ENCODE data around the gene HMCN1.

Gene HMCN1

DNA sequence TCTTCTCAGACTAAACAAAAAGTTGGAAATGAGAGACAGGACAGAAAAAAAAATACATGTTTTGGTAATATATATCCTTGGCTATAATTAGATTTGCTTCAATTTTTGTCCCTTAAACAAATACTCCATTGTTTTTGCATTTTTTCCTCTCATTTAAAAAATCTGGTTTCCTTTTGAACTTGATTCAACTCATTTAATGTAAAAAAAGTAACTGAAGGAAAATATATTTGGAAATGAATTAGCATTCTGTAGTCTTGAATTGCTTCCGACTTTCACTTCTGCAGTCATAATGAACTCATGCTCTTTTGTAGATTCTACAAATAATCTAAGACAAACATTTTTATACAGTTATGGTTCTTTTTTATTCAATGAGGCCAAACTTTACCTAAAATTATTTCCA lies 309.1 kb downstream of the HMCN1 start:
- Mint-ChIP-seq H3K9me3 (no peaks in the 10 kb centered on the region), H3K4me1 (ENCODE audit: low read depth in 2 of 2) (no peaks in the 10 kb centered on the region), H3K36me3 (ENCODE audit: insufficient read depth) (no peaks in the 10 kb centered on the region), H3K4me3 (no peak overlapping the region), H3K27me3 (no peaks in the 10 kb centered on the region), H3K27ac (no peak overlapping the region)
- DNase-seq (no peak), ATAC-seq (replicated peaks) (no peak)

DNA sequence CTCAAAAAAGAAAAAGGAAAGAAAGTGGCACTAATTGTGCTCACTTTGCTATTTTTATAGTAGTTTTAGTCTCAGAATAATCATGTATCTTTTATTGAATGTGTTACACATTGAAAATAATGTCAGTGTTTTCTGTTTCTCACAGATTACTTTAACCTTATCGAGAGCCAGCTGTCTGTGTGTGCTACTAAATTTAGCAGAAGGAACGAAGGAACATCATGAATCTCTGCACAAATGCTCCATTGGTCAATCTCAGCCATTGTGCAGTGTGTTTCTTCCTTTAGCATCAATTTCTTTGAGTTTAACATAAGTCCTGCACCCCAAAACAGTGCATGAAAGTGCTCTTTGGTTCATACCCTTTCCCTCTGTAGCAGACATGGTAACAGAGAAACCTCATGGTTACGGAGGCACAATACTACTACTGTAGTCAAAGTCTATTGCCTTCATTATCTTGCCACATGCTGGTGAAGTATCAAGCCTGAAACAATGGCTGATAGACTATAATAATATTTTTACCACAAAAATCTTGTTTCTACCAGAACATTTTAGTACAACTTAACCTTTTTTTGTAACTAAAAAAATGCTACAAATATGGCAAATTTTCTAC lies 310.0 kb downstream of the HMCN1 start:
- ATAC-seq (replicated peaks) (no peak), DNase-seq (no peak)
- Mint-ChIP-seq H3K36me3 (ENCODE audit: insufficient read depth) (no peaks in the 10 kb centered on the region), H3K4me1 (ENCODE audit: low read depth in 2 of 2) (no peaks in the 10 kb centered on the region), H3K4me3 (no peak overlapping the region), H3K27ac (no peak overlapping the region), H3K27me3 (no peaks in the 10 kb centered on the region), H3K9me3 (no peaks in the 10 kb centered on the region)

DNA sequence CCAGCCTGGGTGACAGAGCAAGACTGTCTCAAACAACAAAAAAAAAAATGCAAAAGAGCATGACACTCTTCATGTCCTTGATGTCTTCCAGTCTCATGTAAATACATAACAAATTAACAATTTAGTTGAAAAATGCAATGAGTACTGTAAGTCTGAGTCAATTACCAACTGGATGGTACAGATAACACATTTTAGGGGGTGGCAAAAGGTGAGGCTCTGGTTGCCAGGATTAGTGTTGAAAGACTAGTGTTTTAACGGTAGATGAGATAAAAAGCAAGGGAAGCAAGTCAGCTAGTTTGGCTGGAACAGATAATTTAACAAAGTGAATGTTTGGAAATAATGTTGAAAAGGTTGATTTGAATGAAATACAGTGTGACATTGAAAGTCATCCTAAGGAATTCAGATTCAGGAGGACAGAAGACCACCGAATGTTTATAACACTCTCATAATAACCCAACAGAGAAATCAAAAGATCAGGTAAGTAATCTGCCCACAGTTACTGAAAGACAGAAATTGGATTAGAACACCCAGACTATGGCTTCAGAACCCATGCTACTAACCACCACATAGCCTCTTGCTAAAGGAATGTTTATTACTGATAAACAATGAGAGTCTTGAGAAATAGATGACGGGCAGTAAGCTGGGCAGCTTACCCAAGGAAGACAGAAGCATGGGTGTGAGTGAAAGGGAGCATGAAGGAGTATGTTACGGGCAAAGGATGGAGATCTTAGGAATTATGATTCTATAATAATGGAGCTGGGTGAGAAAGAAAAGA lies 312.4 kb downstream of the HMCN1 start:
- Mint-ChIP-seq H3K9me3 (no peaks in the 10 kb centered on the region), H3K4me3 (no peak overlapping the region), H3K27me3 (no peaks in the 10 kb centered on the region), H3K36me3 (ENCODE audit: insufficient read depth) (no peaks in the 10 kb centered on the region), H3K4me1 (ENCODE audit: low read depth in 2 of 2) (no peaks in the 10 kb centered on the region), H3K27ac (no peak overlapping the region)
- ATAC-seq (replicated peaks) (no peak), DNase-seq (no peak)

DNA sequence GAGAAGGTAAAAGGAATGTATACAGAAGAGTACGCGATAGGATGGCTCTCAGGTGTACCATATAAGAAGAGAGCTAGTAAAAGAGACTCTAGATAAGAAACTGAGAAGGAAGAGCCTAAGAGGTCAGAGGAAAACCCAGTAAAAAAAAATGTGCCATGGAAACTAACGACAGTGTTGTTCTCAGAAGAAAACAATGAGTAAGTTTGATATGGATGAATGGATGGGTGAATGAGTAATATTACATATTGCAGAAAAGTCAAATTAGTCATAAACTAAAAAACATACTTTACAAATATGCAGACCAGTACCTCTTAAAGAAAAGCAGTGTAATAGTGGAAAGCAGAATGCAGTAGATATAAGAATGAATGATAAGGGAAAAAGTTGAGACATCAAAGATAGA lies 316.2 kb downstream of the HMCN1 start:
- no peak for ATAC-seq (replicated peaks)
- no peak for DNase-seq
- H3K4me3 Mint-ChIP-seq: no peak overlapping the region
- H3K27ac Mint-ChIP-seq: no peak overlapping the region
- no peaks in the 10 kb centered on the region for H3K36me3 Mint-ChIP-seq (ENCODE audit: insufficient read depth)
- no peaks in the 10 kb centered on the region for H3K4me1 Mint-ChIP-seq (ENCODE audit: low read depth in 2 of 2)
- H3K27me3 Mint-ChIP-seq: no peaks in the 10 kb centered on the region
- peaks cover 0 to 1% of the 10 kb centered on the region in 2 donors for H3K9me3 Mint-ChIP-seq

DNA sequence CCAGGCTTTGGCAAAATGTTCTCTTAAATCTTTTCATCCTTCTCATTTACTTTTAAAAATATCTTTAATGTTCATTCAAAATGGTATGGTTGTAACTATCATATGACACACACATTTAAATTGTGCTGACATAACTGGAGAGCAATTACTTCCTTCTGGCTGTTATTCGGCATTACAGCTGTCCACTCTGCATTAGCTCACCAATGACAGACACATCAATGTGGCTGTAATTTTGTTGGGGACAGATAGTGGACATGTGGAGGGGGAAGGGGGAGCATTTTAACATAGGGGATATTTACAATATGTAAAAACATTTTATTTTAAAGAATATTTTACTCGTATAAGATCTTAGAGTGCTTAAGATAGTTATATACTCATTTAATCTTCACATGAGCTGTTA lies 319.8 kb downstream of the HMCN1 start:
- Mint-ChIP-seq H3K4me1 (ENCODE audit: low read depth in 2 of 2) (no peaks in the 10 kb centered on the region), H3K9me3 (peaks cover 0 to 1% of the 10 kb centered on the region in 2 donors), H3K36me3 (ENCODE audit: insufficient read depth) (no peaks in the 10 kb centered on the region), H3K27ac (no peak overlapping the region), H3K4me3 (no peak overlapping the region), H3K27me3 (no peaks in the 10 kb centered on the region)
- DNase-seq: no peak
- no peak for ATAC-seq (replicated peaks)

DNA sequence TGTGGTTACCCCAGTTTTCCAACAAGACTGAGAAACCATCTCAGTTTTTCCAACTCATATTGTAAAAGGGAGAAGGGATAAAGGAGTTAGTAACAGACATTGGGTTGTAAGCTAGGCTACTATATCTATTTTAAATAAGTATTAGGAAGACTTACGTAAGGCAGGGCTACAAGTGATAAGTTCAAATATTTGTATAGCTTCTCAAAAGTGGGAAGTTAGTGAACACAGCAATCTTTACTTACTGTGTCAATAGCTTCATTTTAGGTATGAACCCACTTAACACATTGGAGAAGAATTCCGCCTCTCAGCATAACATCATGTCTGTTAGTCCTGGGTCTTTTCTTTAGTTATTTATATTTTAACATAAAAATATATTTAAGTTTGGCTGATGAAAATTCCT lies 320.7 kb downstream of the HMCN1 start:
- ATAC-seq (replicated peaks): no peak
- no peak overlapping the region for H3K27ac Mint-ChIP-seq
- no peak for DNase-seq
- no peaks in the 10 kb centered on the region for H3K27me3 Mint-ChIP-seq
- no peak overlapping the region for H3K4me3 Mint-ChIP-seq
- peaks cover 0 to 1% of the 10 kb centered on the region in 2 donors for H3K9me3 Mint-ChIP-seq
- H3K4me1 Mint-ChIP-seq (ENCODE audit: low read depth in 2 of 2): no peaks in the 10 kb centered on the region
- H3K36me3 Mint-ChIP-seq (ENCODE audit: insufficient read depth): no peaks in the 10 kb centered on the region

DNA sequence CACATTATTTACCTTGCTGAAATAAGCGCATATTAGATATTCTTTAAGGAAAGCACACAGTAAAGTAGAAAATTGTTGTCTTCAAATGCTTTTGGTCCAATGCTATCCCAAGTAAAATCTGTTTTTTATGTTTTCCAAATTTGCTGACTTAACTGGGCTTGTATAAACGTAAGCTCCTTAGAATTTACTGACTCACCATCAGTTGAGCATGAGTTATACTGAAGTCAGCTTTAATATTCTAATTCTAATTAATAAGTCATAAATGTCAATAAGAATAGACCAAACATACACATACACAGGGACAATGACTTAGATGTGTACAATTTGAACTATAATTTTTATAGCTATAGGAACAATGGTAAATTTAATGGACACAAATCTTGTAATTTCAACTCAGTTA lies 321.7 kb downstream of the HMCN1 start:
- Mint-ChIP-seq H3K4me3 (no peak overlapping the region), H3K27me3 (no peaks in the 10 kb centered on the region), H3K27ac (no peak overlapping the region), H3K9me3 (peaks cover 0 to 1% of the 10 kb centered on the region in 2 donors), H3K4me1 (ENCODE audit: low read depth in 2 of 2) (no peaks in the 10 kb centered on the region), H3K36me3 (ENCODE audit: insufficient read depth) (no peaks in the 10 kb centered on the region)
- no peak for DNase-seq
- ATAC-seq (replicated peaks): no peak

DNA sequence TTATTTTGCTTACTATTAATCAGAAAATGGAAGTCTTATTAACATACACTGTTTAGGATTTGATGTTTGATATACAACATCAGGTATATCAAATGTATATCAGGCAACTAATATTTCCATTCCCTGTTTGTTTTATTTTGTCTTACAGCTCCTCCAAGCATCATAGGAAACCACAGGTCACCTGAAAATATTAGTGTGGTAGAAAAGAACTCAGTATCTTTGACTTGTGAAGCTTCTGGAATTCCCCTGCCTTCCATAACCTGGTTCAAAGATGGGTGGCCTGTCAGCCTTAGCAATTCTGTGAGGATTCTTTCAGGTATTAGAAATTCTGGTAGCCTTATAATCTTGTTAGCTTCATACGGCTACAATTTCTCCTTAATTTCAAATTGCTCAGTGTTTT lies 322.9 kb downstream of the HMCN1 start:
- Mint-ChIP-seq H3K27ac (no peak overlapping the region), H3K36me3 (ENCODE audit: insufficient read depth) (no peaks in the 10 kb centered on the region), H3K9me3 (no peaks in the 10 kb centered on the region), H3K4me3 (no peak overlapping the region), H3K27me3 (no peaks in the 10 kb centered on the region), H3K4me1 (ENCODE audit: low read depth in 2 of 2) (no peaks in the 10 kb centered on the region)
- ATAC-seq (replicated peaks) (no peak), DNase-seq (no peak)

DNA sequence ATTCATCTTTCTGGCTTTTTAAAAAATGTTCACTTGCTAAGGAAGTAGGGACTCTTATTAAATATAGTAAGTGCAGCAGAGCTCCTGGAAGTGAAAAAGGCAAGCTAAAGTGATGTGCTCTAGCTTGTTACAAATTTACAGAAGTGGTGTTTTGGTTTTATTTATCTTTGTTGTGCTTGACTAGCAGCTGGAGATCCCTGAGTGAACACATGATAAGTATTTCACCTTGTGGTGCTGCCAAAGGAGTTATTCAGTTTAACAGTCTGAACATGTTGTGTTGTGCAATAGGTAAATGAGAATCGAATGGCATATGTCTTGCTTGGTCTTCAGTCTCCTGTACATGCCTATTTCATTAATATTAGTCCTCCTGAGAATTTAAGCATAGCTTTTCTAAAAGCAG lies 325.1 kb downstream of the HMCN1 start:
- H3K9me3 Mint-ChIP-seq: no peaks in the 10 kb centered on the region
- H3K36me3 Mint-ChIP-seq (ENCODE audit: insufficient read depth): no peaks in the 10 kb centered on the region
- no peak overlapping the region for H3K4me3 Mint-ChIP-seq
- DNase-seq (no peak), ATAC-seq (replicated peaks) (no peak)
- H3K27me3 Mint-ChIP-seq: no peaks in the 10 kb centered on the region
- no peak overlapping the region for H3K27ac Mint-ChIP-seq
- H3K4me1 Mint-ChIP-seq (ENCODE audit: low read depth in 2 of 2): no peaks in the 10 kb centered on the region

DNA sequence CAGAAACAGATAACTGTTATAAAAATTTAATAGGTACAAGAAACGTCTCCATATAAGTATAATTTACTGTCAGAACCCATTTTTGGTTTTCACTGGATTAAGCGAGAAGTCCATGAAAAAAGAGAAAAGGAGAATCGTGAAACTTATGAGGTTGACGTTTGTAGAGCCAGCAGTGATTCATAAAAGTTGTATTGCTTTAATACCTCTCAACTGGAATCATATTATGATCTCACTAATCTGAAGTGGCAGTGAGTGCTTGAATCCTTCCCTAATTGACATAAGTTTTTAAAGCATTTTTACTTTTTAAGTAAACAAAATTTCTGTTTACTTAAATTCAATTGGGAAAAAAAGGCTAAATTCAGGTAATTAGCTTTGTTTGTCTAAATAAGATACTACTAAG lies 325.6 kb downstream of the HMCN1 start:
- DNase-seq: no peak
- no peaks in the 10 kb centered on the region for H3K27me3 Mint-ChIP-seq
- H3K36me3 Mint-ChIP-seq (ENCODE audit: insufficient read depth): no peaks in the 10 kb centered on the region
- no peaks in the 10 kb centered on the region for H3K9me3 Mint-ChIP-seq
- ATAC-seq (replicated peaks): no peak
- no peak overlapping the region for H3K27ac Mint-ChIP-seq
- H3K4me3 Mint-ChIP-seq: no peak overlapping the region
- no peaks in the 10 kb centered on the region for H3K4me1 Mint-ChIP-seq (ENCODE audit: low read depth in 2 of 2)

DNA sequence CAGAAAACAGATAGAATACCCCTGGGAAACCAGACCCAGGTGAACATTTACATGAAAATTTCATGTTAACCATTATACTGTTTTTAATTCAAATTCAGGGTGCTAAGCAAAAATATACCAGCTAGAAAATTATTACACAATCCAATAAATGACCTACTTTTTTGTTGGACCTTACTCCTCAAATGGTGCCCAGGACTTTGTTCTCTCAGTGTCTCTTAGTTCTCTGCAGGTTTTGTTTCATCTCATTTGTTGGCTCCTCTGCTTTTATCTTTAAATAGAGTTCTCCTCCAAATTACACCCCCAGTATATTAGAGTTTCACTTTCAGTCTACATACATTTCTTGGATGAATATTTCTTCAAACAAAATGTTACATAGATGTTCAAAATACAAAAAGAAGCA lies 326.0 kb downstream of the HMCN1 start:
- Mint-ChIP-seq H3K36me3 (ENCODE audit: insufficient read depth) (no peaks in the 10 kb centered on the region), H3K27me3 (no peaks in the 10 kb centered on the region), H3K9me3 (no peaks in the 10 kb centered on the region), H3K27ac (no peak overlapping the region), H3K4me3 (no peak overlapping the region), H3K4me1 (ENCODE audit: low read depth in 2 of 2) (no peaks in the 10 kb centered on the region)
- ATAC-seq (replicated peaks): no peak
- DNase-seq: no peak

DNA sequence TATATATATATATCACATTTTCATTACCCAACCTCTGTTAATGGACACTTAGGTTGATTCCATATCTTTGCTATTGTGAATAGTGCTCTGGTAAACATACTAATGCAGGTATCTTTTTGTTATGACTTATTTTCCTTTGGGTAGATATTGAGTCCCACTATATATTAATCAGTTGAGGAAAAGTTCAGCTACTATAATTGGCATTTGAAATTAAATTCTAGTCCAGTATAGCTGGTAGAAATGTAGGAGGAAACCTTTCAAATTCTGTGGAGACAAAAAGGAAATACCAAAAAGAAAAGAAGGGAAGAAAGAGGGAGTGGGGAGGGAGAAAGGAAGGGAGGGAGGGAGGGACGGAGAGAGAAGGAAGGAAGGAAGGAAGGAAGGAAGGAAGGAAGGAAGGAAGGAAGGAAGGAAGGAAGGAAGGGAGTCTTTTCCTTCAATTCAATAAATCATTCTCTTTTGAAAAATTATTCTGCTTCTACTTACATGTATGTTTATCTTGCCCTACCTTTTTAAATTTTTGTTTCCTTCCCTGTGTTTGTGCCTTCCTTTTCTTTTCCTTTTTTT lies 329.0 kb downstream of the HMCN1 start:
- Mint-ChIP-seq H3K9me3 (no peaks in the 10 kb centered on the region), H3K36me3 (ENCODE audit: insufficient read depth) (no peaks in the 10 kb centered on the region), H3K27ac (no peak overlapping the region)

DNA sequence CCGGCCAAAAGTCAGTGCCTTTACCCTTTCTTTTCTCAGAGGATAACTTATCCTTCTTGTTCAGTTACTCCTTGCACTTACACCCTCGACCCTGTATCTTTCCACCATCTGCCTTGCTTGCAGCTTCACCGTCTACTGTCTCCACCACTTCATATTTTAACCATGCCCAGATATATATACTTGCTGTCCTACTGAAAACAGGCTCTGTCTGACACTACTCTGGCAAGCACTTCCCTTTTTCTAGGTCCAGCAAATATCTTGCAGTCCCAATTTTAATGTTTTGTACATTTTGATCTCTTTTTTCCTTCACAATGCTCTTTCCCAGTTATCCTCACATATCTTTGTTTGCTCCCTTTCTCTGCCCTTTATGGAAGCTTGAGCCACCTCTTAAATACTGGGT lies 332.2 kb downstream of the HMCN1 start:
- Mint-ChIP-seq H3K27ac (no peak overlapping the region), H3K27me3 (no peaks in the 10 kb centered on the region)
- no peak for ATAC-seq (replicated peaks)

More for the DNA sequence above, 329.0 kb downstream of the HMCN1 start:
- DNase-seq (no peak), ATAC-seq (replicated peaks) (no peak)
- Mint-ChIP-seq H3K4me1 (ENCODE audit: low read depth in 2 of 2) (no peaks in the 10 kb centered on the region), H3K4me3 (no peak overlapping the region), H3K27me3 (no peaks in the 10 kb centered on the region)

DNA sequence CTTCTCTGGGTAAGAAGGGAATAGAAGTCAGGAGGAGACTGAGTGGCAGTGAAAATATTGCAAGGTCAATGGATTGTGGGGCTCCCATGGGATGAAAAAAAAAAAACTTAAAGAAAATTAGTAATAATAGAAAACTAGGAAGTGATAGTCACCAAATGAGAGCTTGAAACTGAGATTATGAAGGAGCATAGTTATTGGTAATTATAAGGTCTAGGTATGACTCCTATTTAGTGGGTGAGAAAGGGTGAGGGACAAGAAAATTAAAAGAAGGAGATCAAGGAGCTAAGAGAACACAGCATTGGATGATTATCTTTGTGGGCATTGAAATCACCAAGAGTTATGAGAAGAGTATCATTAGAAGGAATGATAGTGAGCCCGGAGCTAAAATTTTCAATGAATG lies 339.5 kb downstream of the HMCN1 start:
- no peaks in the 10 kb centered on the region for H3K4me1 Mint-ChIP-seq (ENCODE audit: low read depth in 2 of 2)
- DNase-seq (no peak), ATAC-seq (replicated peaks) (no peak)
- H3K27me3 Mint-ChIP-seq: no peaks in the 10 kb centered on the region
- H3K4me3 Mint-ChIP-seq: no peak overlapping the region
- no peak overlapping the region for H3K27ac Mint-ChIP-seq
- no peaks in the 10 kb centered on the region for H3K36me3 Mint-ChIP-seq (ENCODE audit: insufficient read depth)
- H3K9me3 Mint-ChIP-seq: no peaks in the 10 kb centered on the region

More for the DNA sequence above, 332.2 kb downstream of the HMCN1 start:
- no peaks in the 10 kb centered on the region for H3K36me3 Mint-ChIP-seq (ENCODE audit: insufficient read depth)
- no peaks in the 10 kb centered on the region for H3K4me1 Mint-ChIP-seq (ENCODE audit: low read depth in 2 of 2)
- DNase-seq: no peak
- H3K9me3 Mint-ChIP-seq: no peaks in the 10 kb centered on the region
- no peak overlapping the region for H3K4me3 Mint-ChIP-seq
